A549 (cell line): Measurements from ENCODE around the gene OGDH. TPM values are rescaled to one million over a fixed set of nuclear protein-coding genes. Genes with fewer than 3 reads are reported as not detected.

Source experiments
- ATAC-seq, 2 experiments: fragments of 200-7000 bp in 1 of 2; fragments of >200 bp in 1 of 2; cut with Nextera tagmentation in 1 of 2; cut with Tn5 transposase in 1 of 2; 3 replicates each; pipeline versions ENCODE4 v1.8.0 to v1.9.1; 2018 to 2020; ENCODE audit warnings: mild to moderate bottlenecking in 1 of 2, moderate library complexity in 1 of 2
- CTCF ChIA-PET: fragments of 300-600 bp; sonication (Branson Sonifier 250); formaldehyde crosslinking; extraction: SDS; loops from one replicate; lab custom pipeline; 2021; ENCODE audit warnings: antibody characterized with exemption, inconsistent platforms; lab: Yijun Ruan, JAX
- POLR2A ChIA-PET: fragments of 350-600 bp; formaldehyde crosslinking; extraction: SDS; loops from one replicate; lab custom pipeline; 2021; ENCODE audit warnings: antibody characterized with exemption, inconsistent platforms; lab: Yijun Ruan, JAX
- DNase-seq, 2 experiments: peaks; one replicate each; pipeline versions ENCODE4 v3.0.0 to v3.0.0-alpha.2; 2011 to 2016; ENCODE audit warnings: low read depth in 1 of 2, low spot score in 1 of 2
- FAIRE-seq: peaks from 2 replicates; lab custom pipeline; 2011; peaks lifted over from hg19 to GRCh38; lab: Jason Lieb, UNC
- H3K27ac ChIP-seq, 2 experiments: fragments of >200 bp; sonication (Bioruptor Twin); formaldehyde crosslinking; 3 replicates each; pipeline ENCODE4 v1.5.1; 2016 to 2017
- H3K4me1 ChIP-seq: fragments of >200 bp; sonication (Bioruptor Twin); formaldehyde crosslinking; 3 replicates; pipeline ENCODE4 v1.6.1; 2016
- H3K4me2 ChIP-seq: fragments of >200 bp; sonication (Bioruptor Twin); formaldehyde crosslinking; 3 replicates; pipeline ENCODE4 v1.6.1; 2016
- H3K4me3 ChIP-seq: fragments of >200 bp; sonication (Bioruptor Twin); formaldehyde crosslinking; 3 replicates; pipeline ENCODE4 v1.5.1; 2016
- H3K9me3 ChIP-seq: fragments of >200 bp; sonication (Bioruptor Twin); formaldehyde crosslinking; 3 replicates; pipeline ENCODE4 v1.6.1; 2016
- ESRRA ChIP-seq: fragments of 150-350 bp; IDR thresholded peaks from 2 replicates; pipeline ENCODE4 v1.6.1; 2014; ENCODE audit warnings: mild to moderate bottlenecking, low read length, borderline replicate concordance
- FOSL2 ChIP-seq, 2 experiments: fragments of 450-650 bp in 1 of 2; fragments of >200 bp in 1 of 2; sonication (Bioruptor Twin) in 1 of 2; formaldehyde crosslinking; IDR thresholded peaks; 2 replicates each; pipeline versions ENCODE4 v1.5.0 to v1.6.1; 2016 to 2020; ENCODE audit warnings: mild to moderate bottlenecking in 1 of 2, moderate library complexity in 1 of 2
- HMGXB4 ChIP-seq: fragments of 250-450 bp; sonication (Bioruptor Pico); IDR thresholded peaks from 2 replicates; pipeline ENCODE4 v1.5.0; 2021; ENCODE audit warnings: mild to moderate bottlenecking, moderate library complexity, borderline replicate concordance
- MAFK ChIP-seq: fragments of 450-650 bp; IDR thresholded peaks from 2 replicates; pipeline ENCODE4 v1.6.1; 2014; ENCODE audit not compliant: partially characterized antibody
- NFE2L2 ChIP-seq: fragments of 150-350 bp; conservative IDR thresholded peaks from 2 replicates; pipeline ENCODE4 v1.6.1; 2014; ENCODE audit warnings: low read length
- NPAS2 ChIP-seq: fragments of 250-450 bp; sonication (Bioruptor Pico); IDR thresholded peaks from 2 replicates; pipeline ENCODE4 v1.8.0; 2022; ENCODE audit warnings: mild to moderate bottlenecking, moderate library complexity, borderline replicate concordance
- NR3C1 ChIP-seq: fragments of >200 bp; sonication (Bioruptor Twin); formaldehyde crosslinking; IDR thresholded peaks from 3 replicates; pipeline ENCODE4 v1.6.1; 2017
- POLR2AphosphoS2 ChIP-seq: conservative IDR thresholded peaks from 2 replicates; pipeline ENCODE4 v1.6.1; 2012; ENCODE audit warnings: low read length, improper control_type of control experiment, inconsistent platforms
- RCOR1 ChIP-seq: fragments of 150-350 bp; IDR thresholded peaks from 2 replicates; pipeline ENCODE4 v1.6.1; 2014; ENCODE audit warnings: antibody characterized with exemption, low read length, low read depth
- ZC3H11A ChIP-seq: fragments of 450-650 bp; IDR thresholded peaks from 2 replicates; pipeline ENCODE4 v1.6.1; 2014; ENCODE audit warnings: antibody characterized with exemption, mild to moderate bottlenecking
- ZNF302 ChIP-seq: fragments of 250-450 bp; sonication (Bioruptor Pico); IDR thresholded peaks from 2 replicates; pipeline ENCODE4 v1.9.0; 2021; ENCODE audit warnings: inconsistent platforms, mild to moderate bottlenecking, moderate library complexity
- WGBS: methylation state at CpG from one replicate; pipeline ENCODE4 v1.1.6; 2017; ENCODE audit errors: missing lambda C conversion rate; 5-methylcytosine and 5-hydroxymethylcytosine counted together
- polyA plus RNA-seq, 4 experiments: library from polyadenylated mRNA; depleted of rRNA in 3 of 4; stranded (reverse); fragments of >200 nt; fragmentation: RNase III in 1 of 4; extraction: RNeasy Plus Mini Kit Qiagen cat#74134 plus additional on column Dnase treatment in 1 of 4; gene quantifications; 2 replicates in 3 of 4; 3 replicates in 1 of 4; pipeline ENCODE4 v1.2.3, GENCODE V29; 2011 to 2017

The OGDH gene
- polyA plus RNA-seq, 2 of the 4 experiments (the other 2 are of a cell fraction) = 32.5 to 38.8 TPM

- no peak for TF ChIP-seq POLR2AphosphoS2
- no peak for TF ChIP-seq RCOR1
- TF ChIP-seq, all 56 proteins: peak for 0
- WGBS = 93% methylated on average over 5 of the region's 5 CpGs
- Histone ChIP-seq H3K4me2 (no peak overlapping the region), H3K27ac (no peak overlapping the region), H3K4me3 (no peak overlapping the region), H3K9me3 (no peaks in the 10 kb centered on the region), H3K4me1 (peaks cover 19% of the 10 kb centered on the region)
- ATAC-seq = no peak
- CTCF ChIA-PET = interaction anchor here (1.0 to 4.8 kb wide), 9 partner anchors 11 to 514 kb away, joined by 3 to 55 read pairs (median 18); partner anchors contain the start of genes NPC1L1 and TMED4
- POLR2A ChIA-PET = interaction anchor here (2.0 kb wide), 1 partner anchor 76 kb away, joined by 8 read pairs; the partner anchor contains the start of gene NUDCD3
- no peak for DNase-seq
- no peak for FAIRE-seq
These were observed 39.7 kb upstream of the OGDH start for GRCh38 chr7:44566680-44567079.

- Histone ChIP-seq H3K4me1 (peaks cover 13% of the 10 kb centered on the region), H3K4me2 (no peak overlapping the region), H3K4me3 (no peak overlapping the region), H3K27ac (no peak overlapping the region), H3K9me3 (no peaks in the 10 kb centered on the region)
- ChIA-PET CTCF (interaction anchor here (1.1 to 4.8 kb wide), 3 partner anchors 12 to 354 kb away, joined by 3 to 30 read pairs (median 5); partner anchors contain the start of gene NPC1L1), POLR2A (interaction anchor here (0.6 kb wide), 1 partner anchor 13 kb away, joined by 3 read pairs; no protein-coding TSS in a partner anchor)
- ATAC-seq (no peak), DNase-seq (no peak), FAIRE-seq (no peak)
- TF ChIP-seq ESRRA (no peak), HMGXB4 (CRISPR knock-in tag) (no peak), NFE2L2 (no peak)
- WGBS = 92% methylated on average over 6 of the region's 6 CpGs
These were observed 38.5 kb upstream of the OGDH start for GRCh38 chr7:44567884-44568283.

GRCh38 chr7:44568771-44569560 is 37.5 kb upstream of the OGDH start:
- FAIRE-seq (no peak), ATAC-seq (no peak), DNase-seq (no peak)
- WGBS = 90% methylated on average over 11 of the region's 17 CpGs
- no peak overlapping the region for H3K27ac ChIP-seq
- CTCF ChIA-PET = interaction anchor here (1.1 to 1.7 kb wide), 2 partner anchors 11 to 355 kb away, joined by 3 to 5 read pairs; no protein-coding TSS in a partner anchor
- H3K4me1 ChIP-seq = peaks cover 6% of the 10 kb centered on the region
- H3K4me3 ChIP-seq = no peak overlapping the region
- TF ChIP-seq ZNF302 (CRISPR knock-in tag) (no peak), NR3C1 (no peak), NPAS2 (CRISPR knock-in tag) (no peak), FOSL2 (IDR thresholded peaks at IDR 0.05) (no peak), FOSL2 (CRISPR knock-in tag; IDR thresholded peaks at IDR 0.05) (no peak)
- H3K9me3 ChIP-seq = no peaks in the 10 kb centered on the region
- no peak overlapping the region for H3K4me2 ChIP-seq
- POLR2A ChIA-PET = no interaction called here

GRCh38 chr7:44569959-44570358 is 36.5 kb upstream of the OGDH start:
- DNase-seq (no peak), ATAC-seq (no peak), FAIRE-seq (no peak)
- peak; percentile 88 for TF ChIP-seq MAFK
- no peak for TF ChIP-seq ZC3H11A
- no peak overlapping the region for H3K27ac ChIP-seq
- CTCF ChIA-PET = interaction anchor here (1.3 to 2.0 kb wide), 3 partner anchors 11 to 329 kb away, joined by 3 to 6 read pairs (median 4); no protein-coding TSS in a partner anchor
- peaks cover 12% of the 10 kb centered on the region for H3K4me1 ChIP-seq
- H3K4me2 ChIP-seq = no peak overlapping the region
- H3K4me3 ChIP-seq = no peak overlapping the region
- 90% methylated on average over 9 of the region's 9 CpGs for WGBS
- POLR2A ChIA-PET = interaction anchor here (1.0 kb wide), 1 partner anchor 12 kb away, joined by 3 read pairs; the partner anchor contains the start of gene TMED4
- no peaks in the 10 kb centered on the region for H3K9me3 ChIP-seq
